Head of caudate nucleus (tissue), 42 donors: ENCODE results near the gene UBE2L3.

Experiments
- DNase-seq, 42 donors: peaks; one replicate each; pipeline versions ENCODE4 v3.0.0 to v3.0.0-alpha.2; 2020 to 2021; ENCODE audit warnings: mixed read lengths in 7 of 42
- intact Hi-C: fragments of 100-400 bp; cut with DNase I; formaldehyde crosslinking; loops from one replicate; pipeline ENCODE4 v1.15.0; 2022

The UBE2L3 gene

GRCh38 chr22:21622919-21623647 is 55.6 kb downstream of the UBE2L3 start:
- peak in 6 of 42 donors; percentile 6 to 54 (median 23) for DNase-seq
- intact Hi-C loops = no loop called here

DNA sequence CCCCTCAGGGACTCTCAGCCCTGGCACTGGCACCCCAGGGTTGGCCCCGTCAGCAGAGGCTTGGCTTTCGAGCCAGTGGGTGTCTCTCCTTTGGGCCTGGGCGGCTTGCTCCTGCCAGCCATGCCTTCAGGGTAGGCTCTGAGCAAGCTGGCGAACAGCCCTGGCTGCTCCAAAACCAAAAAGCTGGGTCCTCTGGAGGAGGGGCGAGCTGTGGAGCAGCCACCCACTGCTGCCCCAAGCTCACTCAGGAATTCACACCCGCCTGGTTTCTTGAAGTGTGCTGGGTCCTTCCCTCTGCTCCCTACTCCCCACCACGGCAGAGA is 56.1 kb downstream of the UBE2L3 start:
- intact Hi-C loops = no loop called here
- peak in 20 of 42 donors; percentile 17 to 67 (median 34) for DNase-seq

DNA sequence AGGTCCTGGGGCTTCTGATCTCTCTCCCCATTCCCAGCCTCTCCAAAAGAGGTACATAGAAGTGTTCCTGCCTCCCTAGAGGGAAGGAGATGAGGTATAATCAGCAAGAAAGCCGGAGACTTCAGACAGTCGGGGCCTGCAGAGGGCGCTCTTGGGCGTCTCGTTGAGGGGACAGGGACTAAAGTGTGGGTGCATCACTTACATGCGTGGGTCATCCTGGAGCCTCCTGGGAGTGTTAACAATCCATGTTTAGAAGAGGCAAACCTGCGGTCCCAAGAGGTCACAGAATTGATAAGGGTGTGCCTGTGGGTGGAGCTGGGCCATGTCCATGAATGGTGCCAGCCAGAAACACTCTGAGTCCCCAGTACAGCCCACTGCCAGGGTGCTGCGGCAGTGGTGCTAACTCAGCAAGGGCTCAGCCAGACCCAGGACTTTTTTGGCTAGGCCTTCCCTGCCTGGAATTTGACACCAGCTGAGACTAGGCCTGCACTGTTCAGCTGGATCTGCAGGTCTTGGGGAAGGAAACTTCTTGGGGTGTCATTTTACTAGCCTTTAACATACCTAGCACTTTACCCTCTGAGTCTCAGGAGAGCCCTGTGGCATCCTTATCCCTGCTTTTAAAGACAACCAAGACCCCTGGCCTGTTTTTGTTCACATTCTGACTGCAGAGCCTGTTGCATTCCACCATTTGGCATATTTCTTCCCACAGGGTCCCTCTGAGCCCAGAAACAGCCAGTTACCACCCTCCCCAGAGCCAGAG is 56.8 kb downstream of the UBE2L3 start:
- intact Hi-C loops = no loop called here
- peak in 29 of 42 donors; percentile 23 to 74 (median 51) for DNase-seq

DNA sequence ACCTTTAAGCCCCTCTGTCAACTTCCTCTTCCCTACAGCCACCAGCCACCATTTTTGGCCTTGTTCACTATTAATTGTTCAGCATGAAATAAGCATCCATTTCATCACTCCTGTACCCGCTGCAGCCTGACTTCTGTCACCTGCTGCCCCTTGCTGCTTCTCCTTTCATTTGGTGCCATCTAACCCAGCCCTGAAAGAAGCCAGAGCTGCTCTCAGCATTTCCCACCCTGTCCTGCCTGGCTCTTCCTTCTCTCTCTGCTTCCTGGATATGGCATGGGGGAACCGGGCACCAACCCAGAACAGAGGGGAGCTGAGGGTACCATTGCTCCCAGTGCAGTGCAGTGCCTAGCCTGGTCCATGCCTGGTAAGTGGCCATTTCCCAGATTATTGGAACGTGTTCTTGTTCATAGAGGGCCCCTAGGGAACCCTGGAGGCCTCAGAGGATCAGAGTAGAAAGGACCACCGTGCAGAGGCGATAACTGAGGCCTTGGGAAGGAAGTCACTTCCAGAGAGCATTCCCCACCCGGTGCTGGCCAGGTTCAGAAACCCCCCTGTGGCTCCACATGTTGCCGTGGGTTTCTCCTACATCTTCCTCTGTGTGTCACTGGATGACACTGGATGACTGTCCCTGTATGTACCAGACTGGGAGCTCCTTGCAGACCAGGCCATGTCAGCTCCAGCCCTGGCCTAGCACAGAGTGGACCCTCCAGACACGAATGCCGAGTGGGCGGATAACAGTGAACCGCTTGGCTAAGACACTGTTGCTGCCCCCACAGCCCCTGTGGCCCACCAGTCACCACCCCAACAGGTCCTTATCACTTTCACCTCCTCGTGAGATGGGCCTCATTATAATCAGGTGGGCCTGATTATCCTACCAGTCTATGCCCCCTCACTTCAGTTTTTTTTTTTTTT is 57.6 kb downstream of the UBE2L3 start:
- no peak for DNase-seq
- intact Hi-C loops = loop anchor here (5.0 kb wide), 1 partner anchor 43 kb away; no protein-coding TSS in a partner anchor

GRCh38 chr22:21626073-21626734 is 58.7 kb downstream of the UBE2L3 start:
- no peak for DNase-seq
- intact Hi-C loops = loop anchor here (5.0 kb wide), 1 partner anchor 44 kb away; no protein-coding TSS in a partner anchor

GRCh38 chr22:21626735-21627469 is 59.4 kb downstream of the UBE2L3 start:
- intact Hi-C loops = loop anchor here (5.0 kb wide), 1 partner anchor 45 kb away; no protein-coding TSS in a partner anchor
- DNase-seq = no peak

DNA sequence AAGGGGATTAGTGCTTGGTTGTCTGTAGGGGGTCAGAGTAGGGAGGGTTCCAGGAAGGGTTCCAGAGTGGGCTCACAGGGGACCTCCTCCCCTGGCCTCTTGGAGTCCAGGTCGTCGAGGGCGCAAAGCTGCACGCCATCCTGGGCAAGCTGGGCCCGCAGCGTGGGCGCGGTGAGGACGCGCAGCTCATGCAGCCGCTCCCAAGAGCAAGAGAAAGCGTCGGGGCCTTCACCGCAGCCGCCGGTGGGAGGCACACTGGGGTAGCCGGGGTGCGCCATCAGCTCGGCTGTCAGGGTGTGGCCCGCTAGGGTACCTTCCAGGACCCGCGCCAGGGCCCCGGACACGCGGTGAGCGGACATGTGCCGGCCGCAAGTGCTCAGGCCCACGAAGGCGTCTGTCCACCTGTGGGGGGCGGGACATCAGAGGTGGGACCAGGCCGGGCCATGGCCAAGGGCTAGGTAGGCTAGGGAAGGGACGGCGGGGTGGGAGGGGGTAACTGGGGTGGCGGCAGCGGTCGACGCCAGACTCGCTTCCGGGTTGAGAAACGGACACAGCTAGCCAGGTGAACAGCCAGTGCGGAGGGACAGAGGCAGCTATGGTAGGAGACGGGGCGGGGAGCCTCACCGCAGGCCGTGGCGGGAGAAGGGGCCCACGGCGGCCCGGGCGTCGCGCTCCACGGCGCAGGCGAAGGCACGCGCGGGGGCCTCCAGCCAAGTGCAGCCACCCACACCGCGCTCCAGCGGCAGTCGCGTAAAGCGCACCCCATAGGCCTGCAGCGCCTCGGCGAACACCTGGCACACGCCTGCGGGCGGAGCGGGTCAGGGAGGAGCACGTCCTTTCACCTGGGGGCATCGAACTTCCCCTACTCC is 61.1 kb downstream of the UBE2L3 start:
- intact Hi-C loops = loop anchor here (5.0 kb wide), 1 partner anchor 46 kb away; no protein-coding TSS in a partner anchor
- peak in 6 of 42 donors; percentile 13 to 55 (median 32) for DNase-seq

DNA sequence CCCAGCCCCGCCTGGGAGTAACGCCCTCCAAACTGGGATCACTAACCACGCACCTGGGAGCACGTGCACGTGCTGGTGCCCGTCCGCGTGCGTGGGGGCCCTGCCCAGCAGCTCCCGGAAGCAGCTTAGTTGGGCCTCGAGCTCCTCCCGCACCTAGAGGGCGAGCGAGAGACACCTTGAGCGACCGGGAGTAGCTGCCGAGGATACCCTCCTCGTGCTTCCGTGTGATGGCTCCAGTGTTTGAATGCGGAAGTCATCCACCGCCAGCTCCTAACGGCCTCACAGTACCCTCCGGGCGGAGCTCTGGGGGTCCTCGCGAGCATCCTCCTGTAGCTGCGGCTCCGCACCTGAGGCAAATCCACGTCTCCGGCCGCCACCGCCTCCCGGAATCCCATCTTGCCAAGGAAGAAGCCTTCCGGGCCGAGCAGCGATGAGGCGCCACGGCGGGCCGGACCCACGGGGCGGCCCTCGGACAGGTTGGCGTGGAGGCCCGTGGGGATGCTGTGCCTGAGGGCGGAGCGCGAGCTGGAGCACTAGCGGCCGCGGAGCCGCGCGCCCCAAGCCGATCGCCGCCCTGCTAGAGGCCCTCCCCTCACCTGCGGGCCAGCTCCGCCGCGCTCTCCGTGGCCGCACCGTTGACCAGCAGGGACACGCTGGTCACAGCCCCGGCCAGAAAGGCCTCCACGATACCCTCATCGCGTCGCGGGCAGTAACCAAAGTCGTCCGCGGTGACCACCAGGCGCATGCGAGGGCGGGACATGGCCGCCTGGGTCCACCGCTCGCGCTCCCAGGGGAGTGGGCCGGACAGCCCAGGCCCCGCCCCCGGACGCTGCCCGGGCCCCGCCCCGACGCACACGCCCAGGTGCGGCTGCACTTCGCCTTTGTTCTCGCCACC is 62.0 kb downstream of the UBE2L3 start, which contains the start of gene YDJC:
YDJC (minus strand) TSS at position 768 of the 895 bp plus-strand sequence; CDS start at position 760, 8 bp downstream.
- peak; percentile 66 to 97 (median 94) for DNase-seq
- intact Hi-C loops = loop anchor here (5.0 kb wide), 1 partner anchor 47 kb away; no protein-coding TSS in a partner anchor

- no peak for DNase-seq
- intact Hi-C loops = no loop called here
Measured at GRCh38 chr22:21631025-21631424, 63.5 kb downstream of the UBE2L3 start.

DNA sequence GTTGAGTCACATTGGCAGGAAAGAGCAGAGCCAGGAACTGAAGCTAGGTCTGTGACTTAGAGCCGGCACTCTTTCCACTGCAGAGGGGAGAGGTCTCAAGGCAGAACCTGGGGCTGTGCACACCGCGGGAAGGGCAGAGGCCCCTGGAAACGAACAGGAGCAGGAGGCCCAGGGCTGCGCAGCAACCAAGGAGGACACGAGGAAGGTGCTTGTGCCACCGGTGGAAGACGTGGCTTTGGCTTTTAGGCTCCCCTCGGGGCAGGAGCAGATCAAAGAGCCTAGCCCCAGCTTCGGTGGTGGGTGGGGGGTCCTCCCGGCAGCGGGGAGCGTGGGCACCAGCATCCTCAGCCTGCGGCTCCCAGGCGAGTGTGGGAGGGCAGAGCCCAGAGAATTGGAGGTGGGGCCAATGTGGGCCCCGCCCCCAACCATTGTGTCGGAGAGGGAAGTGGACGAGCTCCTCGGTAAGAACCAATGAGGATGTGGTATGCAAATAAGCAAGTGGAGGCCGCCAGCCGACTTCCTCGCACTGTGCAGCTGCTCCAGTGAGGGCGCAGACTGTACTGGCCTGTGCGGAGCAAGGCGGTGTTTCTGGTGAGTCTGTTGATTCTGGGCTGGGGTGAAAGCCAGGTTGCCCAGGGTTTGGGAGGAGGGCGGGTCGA is 64.9 kb downstream of the UBE2L3 start, which contains the start of gene CCDC116:
CCDC116 (plus strand) TSS at position 524 of the 659 bp plus-strand sequence. CDS start 422 bp downstream, outside the sequence.
- no peak for DNase-seq

DNA sequence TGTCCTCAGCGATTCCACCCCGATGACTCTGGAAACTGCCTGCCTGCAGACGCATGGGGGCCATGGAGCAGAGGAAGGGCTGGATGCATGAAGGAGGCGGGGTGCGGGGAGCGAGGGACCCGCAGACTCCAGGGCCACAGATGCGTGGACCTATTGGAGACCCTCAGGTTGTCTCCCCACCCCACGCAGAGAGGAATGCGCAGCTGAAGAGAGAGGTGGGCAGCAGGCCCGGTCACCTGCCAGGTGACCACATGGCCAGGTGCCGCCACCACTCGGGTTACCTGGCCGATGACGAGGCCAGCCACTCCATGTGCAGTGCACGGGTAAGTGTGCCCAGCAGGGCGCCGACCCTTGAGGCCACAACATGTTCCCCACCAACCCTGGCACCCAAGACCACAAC is 65.4 kb downstream of the UBE2L3 start:
- DNase-seq = no peak
- intact Hi-C loops = no loop called here

More for the DNA sequence above, 64.9 kb downstream of the UBE2L3 start, which contains the start of gene CCDC116:
- intact Hi-C loops = no loop called here

DNA sequence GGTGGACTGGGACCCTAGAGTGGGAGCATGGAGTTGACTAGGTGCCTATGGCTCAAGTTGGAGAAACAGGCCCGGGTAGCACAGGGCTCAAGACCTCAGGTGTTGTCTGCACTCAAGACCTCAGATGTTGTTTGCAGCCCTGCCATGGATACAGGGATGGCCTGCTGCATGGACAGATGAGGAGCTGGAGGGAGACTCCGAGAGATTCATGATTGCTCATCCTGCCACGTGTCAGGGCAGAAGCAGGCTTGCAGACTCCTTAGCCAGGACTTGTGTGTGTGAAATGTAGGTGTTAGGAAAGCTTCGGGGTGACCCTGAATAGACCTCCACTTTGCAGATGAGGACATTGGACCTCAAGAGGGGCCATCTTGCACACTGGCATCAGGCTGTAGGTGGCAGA is 66.0 kb downstream of the UBE2L3 start:
- DNase-seq = no peak
- intact Hi-C loops = no loop called here

DNA sequence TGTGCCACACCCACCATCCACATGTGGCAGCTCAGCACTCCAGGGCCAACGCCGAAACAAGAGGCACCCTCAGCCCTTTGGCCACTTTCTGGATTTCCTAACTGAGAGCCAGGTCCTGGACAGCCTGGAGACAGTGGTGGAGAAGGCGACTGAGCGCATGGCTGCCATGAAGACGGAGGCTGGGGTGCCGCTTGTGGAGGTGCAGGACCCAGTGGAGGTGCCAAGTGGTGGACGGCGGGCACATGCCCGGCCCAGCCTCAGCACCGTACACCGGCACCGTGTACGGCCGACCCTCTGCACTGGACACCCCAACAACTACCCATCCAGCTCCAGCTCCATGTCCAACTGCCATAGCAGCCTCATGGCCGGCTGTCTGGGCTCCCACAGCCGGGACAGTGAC is 66.6 kb downstream of the UBE2L3 start:
- no peak for DNase-seq
- intact Hi-C loops = no loop called here

DNA sequence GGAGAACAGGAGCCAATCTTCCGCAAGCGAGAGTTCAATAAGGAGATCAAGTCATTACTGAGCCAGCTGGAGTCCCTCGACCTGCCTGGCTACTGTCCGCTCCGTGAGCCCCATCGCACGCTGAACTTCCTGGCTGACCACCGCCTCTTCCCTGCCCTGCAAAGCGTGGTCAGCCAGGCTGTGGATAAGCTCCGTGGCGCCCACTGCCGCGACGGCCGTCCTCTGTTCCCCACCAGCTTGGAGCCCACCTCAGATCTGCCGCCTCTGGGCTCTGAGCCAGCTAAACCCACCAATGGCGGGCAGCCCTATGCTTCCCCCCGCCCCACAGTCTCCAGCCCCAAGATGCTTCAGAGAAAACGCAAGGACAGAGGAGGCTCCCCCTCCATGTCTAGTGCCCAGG is 67.3 kb downstream of the UBE2L3 start:
- DNase-seq = no peak
- intact Hi-C loops = no loop called here
